GM21528 (cell line): Measurements from ENCODE around the gene NANOS2.
"Not testable (repeated sequence)": the region's sequence is repeated elsewhere in the genome, so short reads cannot be mapped to it uniquely, and the experiment has no call there.

Source experiments
- ATAC-seq: cut with Tn5 transposase; IDR thresholded peaks from one replicate; pipeline ENCODE4 v1.9.1; 2021; ENCODE audit warnings: mild to moderate bottlenecking, moderate library complexity; ENCODE audit not compliant: unreplicated experiment, low FRiP score

The NANOS2 gene

GRCh38 chr19:45897261-45897812 is 17.2 kb downstream of the NANOS2 start:
- no peak for ATAC-seq

GRCh38 chr19:45895983-45896599 is 18.5 kb downstream of the NANOS2 start:
- ATAC-seq, result not testable (repeated sequence)

- no peak for ATAC-seq
These were observed 19.0 kb downstream of the NANOS2 start for GRCh38 chr19:45895519-45895972.

- no peak for ATAC-seq
These were observed 23.7 kb downstream of the NANOS2 start for GRCh38 chr19:45890877-45891276.

GRCh38 chr19:45889210-45889885 is 25.2 kb downstream of the NANOS2 start:
- no peak for ATAC-seq

- no peak for ATAC-seq
These were observed 27.3 kb downstream of the NANOS2 start for GRCh38 chr19:45887200-45887710.

GRCh38 chr19:45886427-45887199 is 28.0 kb downstream of the NANOS2 start:
- peak; percentile 45 for ATAC-seq

GRCh38 chr19:45885556-45886426 is 28.8 kb downstream of the NANOS2 start, which contains the start of gene IRF2BP1:
Gene IRF2BP1, minus strand, starts transcription at chr19:45886141. Its CDS starts 367 bp downstream, at chr19:45885774.
- peak; percentile 59 for ATAC-seq

- peak; percentile 4 for ATAC-seq
These were observed 29.7 kb downstream of the NANOS2 start for GRCh38 chr19:45884682-45885555.

- no peak for ATAC-seq
These were observed 30.5 kb downstream of the NANOS2 start for GRCh38 chr19:45883881-45884681.

- ATAC-seq, result no peak
These were observed 31.0 kb downstream of the NANOS2 start for GRCh38 chr19:45883586-45883880.

GRCh38 chr19:45882652-45883585 is 31.7 kb downstream of the NANOS2 start:
- no peak for ATAC-seq

GRCh38 chr19:45881909-45882528 is 32.6 kb downstream of the NANOS2 start:
- ATAC-seq, result no peak

GRCh38 chr19:45881082-45881908 is 33.3 kb downstream of the NANOS2 start:
- no peak for ATAC-seq

GRCh38 chr19:45879971-45880370 is 34.6 kb downstream of the NANOS2 start:
- no peak for ATAC-seq

- ATAC-seq, result no peak
These were observed 35.5 kb downstream of the NANOS2 start for GRCh38 chr19:45879055-45879454.
